Stomach (tissue), 4 donors: ENCODE measurements around the gene VWA8.

Source experiments
- POLR2A ChIP-seq, 4 donors: fragments of 450-650 bp; IDR thresholded peaks; one replicate each; pipeline ENCODE4 v1.6.1; 2016; ENCODE audit warnings: antibody characterized with exemption in 4 of 4, control low read depth in 2 of 4, mild to moderate bottlenecking in 1 of 4, moderate library complexity in 1 of 4
- TF ChIP-seq, protein P1 (sequence below), 7 experiments: fragments of 450-650 bp in 4 of 7; fragments of 200-600 bp in 3 of 7; sonication (generic) in 3 of 7; IDR thresholded peaks; one replicate each; pipeline ENCODE4 v1.5.1; 2016 to 2019; ENCODE audit warnings: antibody characterized with exemption in 7 of 7, control low read depth in 2 of 7, mild to moderate bottlenecking in 1 of 7

DNA sequence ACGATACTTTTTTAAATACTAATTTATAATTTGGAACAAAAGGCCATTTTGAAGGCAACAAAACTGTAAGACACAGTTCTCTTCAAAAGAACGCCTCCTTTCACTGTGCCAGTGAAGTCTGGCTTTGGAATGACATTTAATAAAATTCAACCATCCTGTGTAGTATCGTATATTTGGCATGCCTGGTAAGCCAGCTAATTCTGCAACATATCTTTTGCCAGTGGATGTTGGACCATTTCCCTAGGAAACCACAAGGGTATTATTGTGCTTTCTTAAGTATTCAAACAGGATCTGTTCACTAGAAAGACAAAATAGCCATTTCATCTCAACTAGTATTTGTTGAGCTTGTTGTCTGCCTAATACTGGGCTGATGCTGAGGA is 391.9 kb downstream of the VWA8 start:
- TF ChIP-seq, protein P1, sequence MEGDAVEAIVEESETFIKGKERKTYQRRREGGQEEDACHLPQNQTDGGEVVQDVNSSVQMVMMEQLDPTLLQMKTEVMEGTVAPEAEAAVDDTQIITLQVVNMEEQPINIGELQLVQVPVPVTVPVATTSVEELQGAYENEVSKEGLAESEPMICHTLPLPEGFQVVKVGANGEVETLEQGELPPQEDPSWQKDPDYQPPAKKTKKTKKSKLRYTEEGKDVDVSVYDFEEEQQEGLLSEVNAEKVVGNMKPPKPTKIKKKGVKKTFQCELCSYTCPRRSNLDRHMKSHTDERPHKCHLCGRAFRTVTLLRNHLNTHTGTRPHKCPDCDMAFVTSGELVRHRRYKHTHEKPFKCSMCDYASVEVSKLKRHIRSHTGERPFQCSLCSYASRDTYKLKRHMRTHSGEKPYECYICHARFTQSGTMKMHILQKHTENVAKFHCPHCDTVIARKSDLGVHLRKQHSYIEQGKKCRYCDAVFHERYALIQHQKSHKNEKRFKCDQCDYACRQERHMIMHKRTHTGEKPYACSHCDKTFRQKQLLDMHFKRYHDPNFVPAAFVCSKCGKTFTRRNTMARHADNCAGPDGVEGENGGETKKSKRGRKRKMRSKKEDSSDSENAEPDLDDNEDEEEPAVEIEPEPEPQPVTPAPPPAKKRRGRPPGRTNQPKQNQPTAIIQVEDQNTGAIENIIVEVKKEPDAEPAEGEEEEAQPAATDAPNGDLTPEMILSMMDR (IDR thresholded peaks at IDR 0.05), result no peak
- no peak for TF ChIP-seq POLR2A (IDR thresholded peaks at IDR 0.05)
